ENCODE data around the gene JUN. TPM values are rescaled to one million over a fixed set of nuclear protein-coding genes. Genes with fewer than 3 reads are reported as not detected.

Gene JUN
- total RNA-seq, 2 donors from 2014 or later, result 74.3 to 199 TPM

GRCh38 chr1:58813801-58814200 is 30.0 kb upstream of the JUN start:
- DNase-seq (ENCODE audit: low spot score), result no peak
- H3K27me3 ChIP-seq, result no peaks in the 10 kb centered on the region

GRCh38 chr1:58813361-58813760 is 29.5 kb upstream of the JUN start:
- TF ChIP-seq CTCF (IDR thresholded peaks at IDR 0.05), result no peak
- peaks cover 0 to 34% of the 10 kb centered on the region in 2 donors for H3K4me1 ChIP-seq

More at GRCh38 chr1:58813801-58814200, 30.0 kb upstream of the JUN start:
- Histone ChIP-seq H3K9me3 (no peaks in the 10 kb centered on the region), H3K27ac (peak overlapping the region; percentile 82 to 86), H3K36me3 (no peaks in the 10 kb centered on the region), H3K4me1 (peaks cover 0 to 34% of the 10 kb centered on the region in 2 donors), H3K4me3 (no peak overlapping the region)
- no peak for TF ChIP-seq CTCF (IDR thresholded peaks at IDR 0.05)

GRCh38 chr1:58812926-58813325 is 29.1 kb upstream of the JUN start:
- Histone ChIP-seq H3K36me3 (no peaks in the 10 kb centered on the region), H3K9me3 (no peaks in the 10 kb centered on the region), H3K4me1 (peaks cover 0 to 34% of the 10 kb centered on the region in 2 donors), H3K27me3 (no peaks in the 10 kb centered on the region), H3K4me3 (no peak overlapping the region), H3K27ac (no peak overlapping the region)
- no peak for TF ChIP-seq CTCF (IDR thresholded peaks at IDR 0.05)
- no peak for DNase-seq (ENCODE audit: low spot score)

More at GRCh38 chr1:58813361-58813760, 29.5 kb upstream of the JUN start:
- Histone ChIP-seq H3K9me3 (no peaks in the 10 kb centered on the region), H3K4me3 (no peak overlapping the region), H3K36me3 (no peaks in the 10 kb centered on the region), H3K27me3 (no peaks in the 10 kb centered on the region), H3K27ac (peak overlapping the region in 1 of 2 donors; percentile 82)
- no peak for DNase-seq (ENCODE audit: low spot score)

- DNase-seq (ENCODE audit: low spot score), result no peak
- TF ChIP-seq CTCF (IDR thresholded peaks at IDR 0.05), result no peak
- H3K9me3 ChIP-seq, result no peaks in the 10 kb centered on the region
- H3K4me3 ChIP-seq, result no peak overlapping the region
- H3K36me3 ChIP-seq, result no peaks in the 10 kb centered on the region
- H3K27ac ChIP-seq, result no peak overlapping the region
- H3K4me1 ChIP-seq, result peaks cover 0 to 34% of the 10 kb centered on the region in 2 donors
- H3K27me3 ChIP-seq, result no peaks in the 10 kb centered on the region
These were observed 28.6 kb upstream of the JUN start for GRCh38 chr1:58812468-58812867.

DNA sequence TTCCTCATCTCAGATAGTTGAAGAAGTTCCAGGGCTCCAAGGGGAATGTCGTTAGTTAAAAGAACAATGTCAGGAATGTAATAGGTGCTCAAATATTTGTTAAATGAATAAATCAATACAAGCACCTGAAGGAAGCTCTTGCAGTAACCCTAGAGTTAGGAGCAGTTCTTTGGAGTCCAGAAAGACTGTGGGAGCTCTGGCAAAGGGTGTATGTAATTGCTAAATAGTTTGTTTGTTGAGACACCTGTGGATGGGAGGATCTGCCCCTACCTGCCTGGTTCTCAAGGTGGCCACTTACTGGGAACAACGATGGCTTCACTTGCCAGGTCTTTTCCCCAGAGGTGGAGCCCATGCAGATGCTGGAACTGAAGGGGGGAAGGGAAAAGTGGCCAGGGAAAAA is 27.5 kb upstream of the JUN start:
- Histone ChIP-seq H3K4me1 (peaks cover 0 to 27% of the 10 kb centered on the region in 2 donors), H3K27ac (no peak overlapping the region), H3K9me3 (no peaks in the 10 kb centered on the region), H3K36me3 (no peaks in the 10 kb centered on the region), H3K27me3 (no peaks in the 10 kb centered on the region), H3K4me3 (no peak overlapping the region)
- DNase-seq (ENCODE audit: low spot score), result no peak
- TF ChIP-seq CTCF (IDR thresholded peaks at IDR 0.05), result no peak

GRCh38 chr1:58809325-58810010 is 25.6 kb upstream of the JUN start:
- H3K4me1 ChIP-seq, result peaks cover 0 to 12% of the 10 kb centered on the region in 2 donors
- no peaks in the 10 kb centered on the region for H3K9me3 ChIP-seq
- no peak overlapping the region for H3K27ac ChIP-seq
- no peak for TF ChIP-seq CTCF (IDR thresholded peaks at IDR 0.05)
- no peaks in the 10 kb centered on the region for H3K27me3 ChIP-seq
- no peak overlapping the region for H3K4me3 ChIP-seq
- no peaks in the 10 kb centered on the region for H3K36me3 ChIP-seq
- no peak for DNase-seq (ENCODE audit: low spot score)

Data from right atrium auricular region (tissue), 2 donors.